ENCODE results near the gene HAP1.

- TF ChIP-seq RAD21 (IDR thresholded peaks at IDR 0.05 in 1 of 2, conservative IDR thresholded peaks at IDR 0.05 in 1 of 2; ENCODE audit: low read depth in 2 of 2, low read length in 2 of 2) = no peak
- TF ChIP-seq CTBP2 (IDR thresholded peaks at IDR 0.05; ENCODE audit: borderline replicate concordance, insufficient read depth, insufficient read length, low read length) = no peak
- TF ChIP-seq TEAD4 (IDR thresholded peaks at IDR 0.05; ENCODE audit: low read depth, low read length) = no peak
- TF ChIP-seq, protein P1, sequence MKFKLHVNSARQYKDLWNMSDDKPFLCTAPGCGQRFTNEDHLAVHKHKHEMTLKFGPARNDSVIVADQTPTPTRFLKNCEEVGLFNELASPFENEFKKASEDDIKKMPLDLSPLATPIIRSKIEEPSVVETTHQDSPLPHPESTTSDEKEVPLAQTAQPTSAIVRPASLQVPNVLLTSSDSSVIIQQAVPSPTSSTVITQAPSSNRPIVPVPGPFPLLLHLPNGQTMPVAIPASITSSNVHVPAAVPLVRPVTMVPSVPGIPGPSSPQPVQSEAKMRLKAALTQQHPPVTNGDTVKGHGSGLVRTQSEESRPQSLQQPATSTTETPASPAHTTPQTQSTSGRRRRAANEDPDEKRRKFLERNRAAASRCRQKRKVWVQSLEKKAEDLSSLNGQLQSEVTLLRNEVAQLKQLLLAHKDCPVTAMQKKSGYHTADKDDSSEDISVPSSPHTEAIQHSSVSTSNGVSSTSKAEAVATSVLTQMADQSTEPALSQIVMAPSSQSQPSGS (IDR thresholded peaks at IDR 0.05; ENCODE audit: low read length) = no peak
- TF ChIP-seq EZH2 (IDR thresholded peaks at IDR 0.05; ENCODE audit: low read depth, low read length, severe bottlenecking) = no peak
Measured at GRCh38 chr17:41730479-41730878, 4.0 kb downstream of the HAP1 start.

Data from H1 (cell line).